Liver (tissue), 5 donors: ENCODE measurements around the gene KRTAP19-1. TPM values are rescaled to one million over a fixed set of nuclear protein-coding genes. Genes with fewer than 3 reads are reported as not detected.

Source experiments
- polyA plus RNA-seq, 2 donors: library from polyadenylated mRNA; stranded (reverse) in 1 of 2; unstranded in 1 of 2; fragments of 200-250 nt in 1 of 2; fragments of >200 nt in 1 of 2; fragmentation: Nextera tagmentation in 1 of 2; extraction: Ambion mirVana in 1 of 2; gene quantifications; one replicate each; pipeline versions ENCODE4 v1.2.1 to v1.2.3, GENCODE V29; 2013 to 2015
- small RNA-seq: library from RNA; depleted of rRNA; stranded (forward); fragments of <200 nt; gene quantifications from one replicate; pipeline ENCODE3, GENCODE V24; 2014
- total RNA-seq, 2 donors: library from RNA; depleted of rRNA; stranded (reverse); fragments of >200 nt; gene quantifications; one replicate each; pipeline ENCODE4 v1.2.3, GENCODE V29; 2014
- donor health status: healthy.
- donor health status: healthy.
- donor health status: healthy.

Gene KRTAP19-1
- total and polyA plus RNA-seq, 4 donors, result not detected

Small RNA genes within 50 kb of the gene (small RNA-seq; reads per million reads assigned to genes)
- gene AP000567.1 (not detected), gene KRTAP19-10P (not detected), gene KRTAP19-9P (not detected)

Other genes with a start within 250 kb of the KRTAP19-1 start
- not detected for gene KRTAP24-1, start 197.4 kb downstream of the KRTAP19-1 start, total RNA-seq
- not detected for gene KRTAP24-1, start 197.4 kb downstream of the KRTAP19-1 start, polyA plus RNA-seq
- not detected for gene KRTAP25-1, start 190.9 kb downstream of the KRTAP19-1 start, total RNA-seq
- not detected for gene KRTAP25-1, start 190.9 kb downstream of the KRTAP19-1 start, polyA plus RNA-seq
- not detected for gene KRTAP26-1, start 160.1 kb downstream of the KRTAP19-1 start, total RNA-seq
- not detected for gene KRTAP26-1, start 160.1 kb downstream of the KRTAP19-1 start, polyA plus RNA-seq
- gene KRTAP27-1, start 142.7 kb downstream of the KRTAP19-1 start, total RNA-seq, result not detected
- not detected for gene KRTAP27-1, start 142.7 kb downstream of the KRTAP19-1 start, polyA plus RNA-seq
- gene KRTAP23-1, start 131.8 kb downstream of the KRTAP19-1 start, total RNA-seq, result not detected
- gene KRTAP23-1, start 131.8 kb downstream of the KRTAP19-1 start, polyA plus RNA-seq, result not detected
- gene KRTAP13-2, start 108.1 kb downstream of the KRTAP19-1 start, total RNA-seq, result not detected
- gene KRTAP13-2, start 108.1 kb downstream of the KRTAP19-1 start, polyA plus RNA-seq, result not detected
- not detected for gene KRTAP13-1, start 84.3 kb downstream of the KRTAP19-1 start, total RNA-seq
- gene KRTAP13-1, start 84.3 kb downstream of the KRTAP19-1 start, polyA plus RNA-seq, result not detected
- not detected for gene KRTAP13-3, start 54.4 kb downstream of the KRTAP19-1 start, total RNA-seq
- gene KRTAP13-3, start 54.4 kb downstream of the KRTAP19-1 start, polyA plus RNA-seq, result not detected
- not detected for gene KRTAP13-4, start 50.1 kb downstream of the KRTAP19-1 start, total RNA-seq
- not detected for gene KRTAP13-4, start 50.1 kb downstream of the KRTAP19-1 start, polyA plus RNA-seq
- not detected for gene KRTAP15-1, start 40.1 kb downstream of the KRTAP19-1 start, total RNA-seq
- gene KRTAP15-1, start 40.1 kb downstream of the KRTAP19-1 start, polyA plus RNA-seq, result not detected
- not detected for gene KRTAP19-2, start 7.1 kb upstream of the KRTAP19-1 start, total RNA-seq
- gene KRTAP19-2, start 7.1 kb upstream of the KRTAP19-1 start, polyA plus RNA-seq, result not detected
- gene KRTAP19-3, start 11.6 kb upstream of the KRTAP19-1 start, total RNA-seq, result not detected
- not detected for gene KRTAP19-3, start 11.6 kb upstream of the KRTAP19-1 start, polyA plus RNA-seq
- gene KRTAP19-4, start 16.8 kb upstream of the KRTAP19-1 start, total RNA-seq, result not detected
- not detected for gene KRTAP19-4, start 16.8 kb upstream of the KRTAP19-1 start, polyA plus RNA-seq
- gene KRTAP19-5, start 21.8 kb upstream of the KRTAP19-1 start, total RNA-seq, result not detected
- not detected for gene KRTAP19-5, start 21.8 kb upstream of the KRTAP19-1 start, polyA plus RNA-seq
- not detected for gene KRTAP19-6, start 61.5 kb upstream of the KRTAP19-1 start, total RNA-seq
- gene KRTAP19-6, start 61.5 kb upstream of the KRTAP19-1 start, polyA plus RNA-seq, result not detected
- not detected for gene KRTAP19-7, start 80.9 kb upstream of the KRTAP19-1 start, total RNA-seq
- gene KRTAP19-7, start 80.9 kb upstream of the KRTAP19-1 start, polyA plus RNA-seq, result not detected
- gene KRTAP22-2, start 110.0 kb upstream of the KRTAP19-1 start, total RNA-seq, result not detected
- not detected for gene KRTAP22-2, start 110.0 kb upstream of the KRTAP19-1 start, polyA plus RNA-seq
- gene KRTAP6-3, start 112.1 kb upstream of the KRTAP19-1 start, total RNA-seq, result not detected
- not detected for gene KRTAP6-3, start 112.1 kb upstream of the KRTAP19-1 start, polyA plus RNA-seq
- not detected for gene KRTAP6-2, start 118.5 kb upstream of the KRTAP19-1 start, total RNA-seq
- not detected for gene KRTAP6-2, start 118.5 kb upstream of the KRTAP19-1 start, polyA plus RNA-seq
- not detected for gene KRTAP22-1, start 120.7 kb upstream of the KRTAP19-1 start, total RNA-seq
- not detected for gene KRTAP22-1, start 120.7 kb upstream of the KRTAP19-1 start, polyA plus RNA-seq
- not detected for gene KRTAP6-1, start 133.6 kb upstream of the KRTAP19-1 start, total RNA-seq
- not detected for gene KRTAP6-1, start 133.6 kb upstream of the KRTAP19-1 start, polyA plus RNA-seq
- gene KRTAP20-1, start 136.1 kb upstream of the KRTAP19-1 start, total RNA-seq, result not detected
- gene KRTAP20-1, start 136.1 kb upstream of the KRTAP19-1 start, polyA plus RNA-seq, result not detected
- gene KRTAP20-4, start 140.3 kb upstream of the KRTAP19-1 start, total RNA-seq, result not detected
- gene KRTAP20-4, start 140.3 kb upstream of the KRTAP19-1 start, polyA plus RNA-seq, result not detected
- not detected for gene KRTAP20-2, start 154.8 kb upstream of the KRTAP19-1 start, total RNA-seq
- gene KRTAP20-2, start 154.8 kb upstream of the KRTAP19-1 start, polyA plus RNA-seq, result not detected
- not detected for gene KRTAP20-3, start 162.5 kb upstream of the KRTAP19-1 start, total RNA-seq
- not detected for gene KRTAP20-3, start 162.5 kb upstream of the KRTAP19-1 start, polyA plus RNA-seq
- gene KRTAP21-3, start 238.4 kb upstream of the KRTAP19-1 start, total RNA-seq, result not detected
- gene KRTAP21-3, start 238.4 kb upstream of the KRTAP19-1 start, polyA plus RNA-seq, result not detected